Fibroblast of the aortic adventitia (primary cell): ENCODE results near the gene MT1B. TPM values are rescaled to one million over a fixed set of nuclear protein-coding genes. Genes with fewer than 3 reads are reported as not detected.
A peak's percentile ranks its signal among the peaks of the same experiment; 100 is the strongest.

Experiments used
- DNase-seq: peaks from one replicate; pipeline ENCODE4 v3.0.0-alpha.2; 2010; ENCODE audit warnings: low read depth
- H3K4me3 ChIP-seq: 2 replicates; pipeline ENCODE4 v1.5.1; 2011; ENCODE audit warnings: low read depth, mild to moderate bottlenecking, control low read depth, low read length, moderate library complexity
- CTCF ChIP-seq: IDR thresholded peaks from 2 replicates; pipeline ENCODE4 v1.5.1; 2011; ENCODE audit warnings: mild to moderate bottlenecking, low read length, control low read depth, inconsistent platforms; ENCODE audit not compliant: insufficient read depth
- total RNA-seq: library from RNA; depleted of rRNA; stranded (reverse); fragments of >200 nt; gene quantifications from 2 replicates; pipeline ENCODE4 v1.2.3, GENCODE V29; 2012; ENCODE audit warnings: low replicate concordance

The MT1B gene
- total RNA-seq, 1 donor, result not detected

- H3K4me3 ChIP-seq, result peak overlapping the region; percentile 79
- TF ChIP-seq CTCF, result no peak
- DNase-seq, result no peak
Observed at GRCh38 chr16:56683424-56684172, 31.9 kb downstream of the MT1B start.

GRCh38 chr16:56684256-56684925 lies 32.7 kb downstream of the MT1B start:
- no peak overlapping the region for H3K4me3 ChIP-seq
- DNase-seq, result no peak
- TF ChIP-seq CTCF, result no peak

GRCh38 chr16:56684926-56685590 lies 33.4 kb downstream of the MT1B start:
- DNase-seq, result no peak
- TF ChIP-seq CTCF, result no peak
- no peak overlapping the region for H3K4me3 ChIP-seq

- DNase-seq, result no peak
- no peak overlapping the region for H3K4me3 ChIP-seq
- TF ChIP-seq CTCF, result no peak
Observed at GRCh38 chr16:56686758-56687157, 35.1 kb downstream of the MT1B start.

- DNase-seq, result no peak
- TF ChIP-seq CTCF, result no peak
- no peak overlapping the region for H3K4me3 ChIP-seq
Observed at GRCh38 chr16:56688762-56689161, 37.1 kb downstream of the MT1B start.

- no peak for TF ChIP-seq CTCF
- DNase-seq, result no peak
- no peak overlapping the region for H3K4me3 ChIP-seq
Observed at GRCh38 chr16:56689171-56689570, 37.5 kb downstream of the MT1B start.
